HG03064 (cell line): Measurements from ENCODE around the gene KLHL17.

Experiments used
- ATAC-seq: cut with Tn5 transposase; IDR thresholded peaks from one replicate; pipeline ENCODE4 v1.9.1; 2021; ENCODE audit warnings: low read depth; ENCODE audit not compliant: unreplicated experiment

The KLHL17 gene

GRCh38 chr1:1013105-1013921 lies 52.9 kb downstream of the KLHL17 start, which contains the start of gene ISG15:
Gene ISG15, plus strand, starts transcription at chr1:1013497. Its CDS starts 77 bp downstream, at chr1:1013574.
- peak; percentile 77 for ATAC-seq

GRCh38 chr1:1013922-1014648 lies 53.7 kb downstream of the KLHL17 start:
- ATAC-seq: no peak

- ATAC-seq: no peak
Observed at GRCh38 chr1:1014799-1015681, 54.7 kb downstream of the KLHL17 start.
